H1 (cell line): ENCODE data around the gene GAPDH. TPM values are rescaled to one million over a fixed set of nuclear protein-coding genes. Genes with fewer than 3 reads are reported as not detected.
"Not testable (repeated sequence)": the region's sequence is repeated elsewhere in the genome, so short reads cannot be mapped to it uniquely, and the experiment has no call there.

Experiments
- CTCF ChIA-PET: fragments of 300-600 bp; sonication (Branson Sonifier 250); formaldehyde crosslinking; loops from one replicate; lab custom pipeline; 2021; ENCODE audit not compliant: partially characterized antibody; lab: Charles Lee
- POLR2A ChIA-PET: fragments of 300-600 bp; sonication (Branson Sonifier 250); formaldehyde crosslinking; loops from one replicate; lab custom pipeline; 2021; ENCODE audit warnings: inconsistent platforms; ENCODE audit not compliant: partially characterized antibody; lab: Charles Lee
- DNase-seq, 2 experiments: peaks; one replicate each; pipeline versions ENCODE4 v3.0.0 to v3.0.0-alpha.2; 2010 to 2022; ENCODE audit warnings: low spot score in 2 of 2, low read depth in 1 of 2, mixed read lengths in 1 of 2
- FAIRE-seq: peaks from 2 replicates; lab custom pipeline; 2011; peaks lifted over from hg19 to GRCh38; lab: Jason Lieb, UNC
- H2AFZ ChIP-seq: 2 replicates; pipeline ENCODE4 v1.8.1; 2012; ENCODE audit warnings: low read length, inconsistent platforms
- H2AK5ac ChIP-seq: 2 replicates; pipeline ENCODE4 v1.6.1; 2013; ENCODE audit warnings: low read depth, low read length
- H2BK120ac ChIP-seq: replicated peaks from 2 replicates; pipeline ENCODE3; 2013; ENCODE audit warnings: low read depth, low read length, inconsistent platforms
- H2BK12ac ChIP-seq: 2 replicates; pipeline ENCODE4 v1.6.1; 2013; ENCODE audit warnings: low read depth, low read length
- H2BK15ac ChIP-seq: 2 replicates; pipeline ENCODE4 v1.6.1; 2013; ENCODE audit warnings: low read length
- H2BK20ac ChIP-seq: 2 replicates; pipeline ENCODE4 v1.6.1; 2013; ENCODE audit warnings: low read length
- H2BK5ac ChIP-seq: 2 replicates; pipeline ENCODE4 v1.6.1; 2013; ENCODE audit warnings: low read depth, low read length
- H3K14ac ChIP-seq: 2 replicates; pipeline ENCODE4 v1.6.1; 2013; ENCODE audit warnings: inconsistent platforms; ENCODE audit not compliant: insufficient read length
- H3K18ac ChIP-seq: 2 replicates; pipeline ENCODE4 v1.6.1; 2013; ENCODE audit warnings: low read length; ENCODE audit errors: extremely low read depth
- H3K23ac ChIP-seq: 2 replicates; pipeline ENCODE4 v1.6.1; 2013; ENCODE audit warnings: inconsistent platforms; ENCODE audit not compliant: insufficient read length
- H3K23me2 ChIP-seq: 2 replicates; pipeline ENCODE4 v1.6.1; 2013; ENCODE audit warnings: low read depth, low read length
- H3K27ac ChIP-seq: 2 replicates; pipeline ENCODE4 v1.6.1; 2011; ENCODE audit warnings: low read depth, low read length, inconsistent platforms
- H3K27me3 ChIP-seq, 4 experiments: replicated peaks in 1 of 4; 1 replicate in 1 of 4; 2 replicates in 3 of 4; pipeline versions ENCODE4 v1.6.1 to v1.8.1; 2011 to 2013; ENCODE audit warnings: low read length in 3 of 4, mild to moderate bottlenecking in 3 of 4, inconsistent platforms in 2 of 4, mixed read lengths in 2 of 4, moderate library complexity in 1 of 4; ENCODE audit not compliant: control insufficient read depth in 3 of 4, insufficient read depth in 3 of 4; ENCODE audit errors: extremely low read depth in 1 of 4
- H3K36me3 ChIP-seq, 4 experiments: 2 replicates each; pipeline versions ENCODE4 v1.6.1 to v1.8.1; 2011 to 2013; ENCODE audit warnings: mild to moderate bottlenecking in 4 of 4, low read length in 3 of 4, moderate library complexity in 2 of 4, control low read depth in 1 of 4, inconsistent platforms in 1 of 4; ENCODE audit not compliant: insufficient read depth in 4 of 4, control insufficient read depth in 2 of 4
- H3K4ac ChIP-seq: replicated peaks from 2 replicates; pipeline ENCODE3; 2013; ENCODE audit warnings: low read length, low read depth, mixed read lengths, inconsistent platforms; ENCODE audit not compliant: insufficient read length
- H3K4me1 ChIP-seq, 4 experiments: replicated peaks in 1 of 4; 1 replicate in 1 of 4; 2 replicates in 3 of 4; pipeline versions ENCODE4 v1.6.1 to v1.8.1; 2011 to 2013; ENCODE audit warnings: low read length in 3 of 4, inconsistent platforms in 2 of 4, mixed read lengths in 1 of 4; ENCODE audit not compliant: insufficient read depth in 4 of 4, control insufficient read depth in 3 of 4
- H3K4me2 ChIP-seq, 2 experiments: 2 replicates each; pipeline versions ENCODE4 v1.6.1 to v1.8.1; 2011 to 2013; ENCODE audit warnings: low read depth in 2 of 2, low read length in 2 of 2, control low read depth in 1 of 2, inconsistent platforms in 1 of 2, mild to moderate bottlenecking in 1 of 2; ENCODE audit not compliant: insufficient read depth in 1 of 2
- H3K4me3 ChIP-seq, 4 experiments: fragments of 200-600, 300-600 bp in 1 of 4; sonication (generic), shearing (Covaris generic), sonication (Bioruptor Twin) in 1 of 4; 2 replicates each; pipeline versions ENCODE4 v1.5.1 to v1.8.1; 2011 to 2016; ENCODE audit warnings: low read length in 4 of 4, low read depth in 3 of 4, control low read depth in 2 of 4, inconsistent platforms in 2 of 4, mild to moderate bottlenecking in 2 of 4, mixed read lengths in 1 of 4, moderate library complexity in 1 of 4; ENCODE audit not compliant: insufficient read depth in 2 of 4; ENCODE audit errors: extremely low read depth in 1 of 4
- H3K56ac ChIP-seq: replicated peaks from 2 replicates; pipeline ENCODE3; 2013; ENCODE audit warnings: low read depth, mild to moderate bottlenecking, mixed read lengths, low read length, inconsistent platforms; ENCODE audit not compliant: insufficient read length
- H3K79me1 ChIP-seq: 2 replicates; pipeline ENCODE4 v1.6.1; 2013; ENCODE audit warnings: low read depth, low read length, control low read depth
- H3K79me2 ChIP-seq, 2 experiments: 2 replicates each; pipeline versions ENCODE4 v1.6.1 to v1.8.1; 2012 to 2013; ENCODE audit warnings: low read length in 2 of 2, mild to moderate bottlenecking in 2 of 2, inconsistent platforms in 1 of 2; ENCODE audit not compliant: insufficient read depth in 2 of 2, control insufficient read depth in 1 of 2
- H3K9ac ChIP-seq, 4 experiments: replicated peaks in 1 of 4; 1 replicate in 1 of 4; 2 replicates in 3 of 4; pipeline versions ENCODE4 v1.6.1 to v1.8.1; 2011 to 2013; ENCODE audit warnings: low read depth in 3 of 4, low read length in 3 of 4, control low read depth in 2 of 4, mild to moderate bottlenecking in 2 of 4, moderate library complexity in 2 of 4, inconsistent platforms in 1 of 4; ENCODE audit errors: extremely low read depth in 1 of 4
- H3K9me3 ChIP-seq, 2 experiments: 2 replicates each; pipeline versions ENCODE4 v1.6.1 to v1.8.1; 2012 to 2013; ENCODE audit warnings: mild to moderate bottlenecking in 2 of 2, moderate library complexity in 2 of 2, control low read depth in 1 of 2, inconsistent platforms in 1 of 2, low read depth in 1 of 2, low read length in 1 of 2, mixed read lengths in 1 of 2; ENCODE audit not compliant: insufficient read depth in 2 of 2
- H4K20me1 ChIP-seq, 2 experiments: replicated peaks in 1 of 2; 2 replicates each; pipeline versions ENCODE3 to v1.8.1; 2011 to 2013; ENCODE audit warnings: inconsistent platforms in 2 of 2, low read length in 2 of 2, mild to moderate bottlenecking in 1 of 2; ENCODE audit not compliant: insufficient read depth in 2 of 2, control insufficient read depth in 1 of 2
- H4K5ac ChIP-seq: 2 replicates; pipeline ENCODE4 v1.6.1; 2013; ENCODE audit warnings: low read length, low read depth, mixed read lengths, inconsistent platforms; ENCODE audit not compliant: insufficient read length
- H4K8ac ChIP-seq: 2 replicates; pipeline ENCODE4 v1.8.0; 2013; ENCODE audit warnings: mild to moderate bottlenecking, moderate library complexity, low read length, inconsistent platforms; ENCODE audit not compliant: insufficient read depth; ENCODE audit errors: extremely low read depth
- H4K91ac ChIP-seq: replicated peaks from 2 replicates; pipeline ENCODE3; 2013; ENCODE audit warnings: low read length, mixed read lengths, inconsistent platforms; ENCODE audit not compliant: insufficient read length
- CTCF ChIP-seq, 3 experiments: IDR thresholded peaks; 1 replicate in 2 of 3; 2 replicates in 1 of 3; pipeline versions ENCODE4 v1.5.1 to v1.6.1; 2011; ENCODE audit warnings: low read length in 3 of 3, mild to moderate bottlenecking in 3 of 3, inconsistent platforms in 2 of 3, low read depth in 1 of 3, moderate library complexity in 1 of 3; ENCODE audit not compliant: insufficient read depth in 1 of 3; ENCODE audit errors: control extremely low read depth in 1 of 3
- RAD21 ChIP-seq, 2 experiments: IDR thresholded peaks in 1 of 2; conservative IDR thresholded peaks in 1 of 2; 2 replicates each; pipeline ENCODE4 v1.6.1; 2011; ENCODE audit warnings: low read depth in 2 of 2, low read length in 2 of 2, improper control_type of control experiment in 1 of 2, inconsistent platforms in 1 of 2, mild to moderate bottlenecking in 1 of 2, moderate library complexity in 1 of 2
- whole genome bisulfite sequencing, 2 experiments: shearing (Covaris generic) in 1 of 2; methylation state at CpG; one replicate each; pipeline versions ENCODE4 v1.1.6 to v1.1.7; 2013 to 2015; ENCODE audit warnings: low lambda C conversion rate in 2 of 2, mixed read lengths in 2 of 2, inconsistent platforms in 1 of 2, low coverage in 1 of 2, missing lambda C conversion rate in 1 of 2; ENCODE audit not compliant: insufficient replicate concordance in 2 of 2, insufficient coverage in 1 of 2, insufficient read length in 1 of 2; ENCODE audit errors: extremely low coverage in 1 of 2, missing lambda C conversion rate in 1 of 2; 5-methylcytosine and 5-hydroxymethylcytosine counted together
- polyA plus RNA-seq, 7 experiments: library from polyadenylated mRNA; depleted of rRNA in 3 of 7; stranded (reverse) in 5 of 7; unstranded in 2 of 7; fragments of >200 nt in 5 of 7; fragments of 200-250 nt in 2 of 7; gene quantifications; 1 replicate in 5 of 7; 2 replicates in 1 of 7; 4 replicates in 1 of 7; pipeline versions ENCODE4 v1.2.1 to v1.2.3, GENCODE V29; 2011 to 2013; ENCODE audit warnings: missing spikeins in 2 of 7, mixed read lengths in 2 of 7
- total RNA-seq: library from RNA; stranded (reverse); fragmentation: NEBNext Ultra II Directional; extraction: Animal tissue kit (Norgen Biotek cat#: 25700); gene quantifications from 2 replicates; pipeline ENCODE4 v1.2.1, GENCODE V29; 2021

GAPDH gene
- total and polyA plus RNA-seq, 2 of the 8 experiments (the other 6 are each of a cell fraction or from before 2014, with no cell fraction given), result 5,175 to 15,878 TPM

- H2BK15ac ChIP-seq, H3K56ac ChIP-seq, H3K4me3 ChIP-seq, H3K9ac ChIP-seq, H3K27ac ChIP-seq, H3K9me3 ChIP-seq, H4K5ac ChIP-seq, FAIRE-seq, DNase-seq, H3K23ac ChIP-seq, H3K14ac ChIP-seq, H2AFZ ChIP-seq, H4K8ac ChIP-seq, H2BK12ac ChIP-seq, H4K91ac ChIP-seq, H3K4ac ChIP-seq, H2AK5ac ChIP-seq, H3K18ac ChIP-seq, H3K27me3 ChIP-seq, H2BK120ac ChIP-seq, H3K4me2 ChIP-seq, H2BK5ac ChIP-seq, H2BK20ac ChIP-seq, H3K79me1 ChIP-seq: not testable (repeated sequence)
- 85% methylated on average over 12 of the region's 14 CpGs; no CpG with 5 or more reads in 1 of the 2 experiments for WGBS, 2 experiments
- peaks cover 13% of the 10 kb centered on the region; the same call in 1 of the 2 replicates for H3K23me2 ChIP-seq
- peaks cover 4 to 11% (median 6%) of the 10 kb centered on the region in 4 experiments for H3K4me1 ChIP-seq
- POLR2A ChIA-PET, result interaction anchor here (0.6 to 24.2 kb wide), 9 partner anchors 8 to 106 kb away, joined by 3 to 665 read pairs (median 4); partner anchors contain the start of genes GAPDH and NOP2
- peaks cover 12 to 22% of the 10 kb centered on the region in 2 experiments for H4K20me1 ChIP-seq
- CTCF ChIA-PET, result interaction anchor here (0.6 to 24.9 kb wide), 20 partner anchors 1 to 1578 kb away, joined by 3 to 462 read pairs (median 4); partner anchors contain the start of genes GAPDH, IFFO1, MLF2 and MRPL51
- H3K36me3 ChIP-seq, result peaks cover 42 to 50% (median 46%) of the 10 kb centered on the region in 4 experiments
- peak in 2 of 3 experiments; percentile 57 to 62; a peak in 3 of 4 replicates for TF ChIP-seq CTCF (IDR thresholded peaks at IDR 0.05; ENCODE audit: control extremely low read depth in 1 of 3, insufficient read depth in 1 of 3, low read depth in 1 of 3, low read length in 3 of 3)
- TF ChIP-seq RAD21 (IDR thresholded peaks at IDR 0.05 in 1 of 2, conservative IDR thresholded peaks at IDR 0.05 in 1 of 2; ENCODE audit: low read depth in 2 of 2, low read length in 2 of 2), result peak; percentile 26 to 42; a peak in 3 of 4 replicates
- H3K79me2 ChIP-seq, result peaks cover 0 to 12% of the 10 kb centered on the region in 2 experiments; a peak in 2 of 4 replicates
These were observed 23.9 kb downstream of the GAPDH start for GRCh38 chr12:6558014-6558760.
